GM23338 (cell line): ENCODE measurements around the gene FOXN1. TPM values are rescaled to one million over a fixed set of nuclear protein-coding genes. Genes with fewer than 3 reads are reported as not detected.

Source experiments
- ATAC-seq: fragments of 200-7000 bp; cut with Tn5 transposase; 3 replicates; pipeline ENCODE4 v1.9.1; 2020
- DNase-seq: peaks from one replicate; pipeline ENCODE4 v3.0.0-alpha.2; 2015; ENCODE audit warnings: low spot score
- H2AFZ ChIP-seq: fragments of 200-600 bp; sonication (generic); 2 replicates; pipeline ENCODE4 v1.8.0; 2016; ENCODE audit warnings: antibody characterized with exemption, mild to moderate bottlenecking, moderate library complexity
- H3F3A ChIP-seq: fragments of 200-600 bp; sonication (generic); replicated peaks from 2 replicates; pipeline ENCODE4 v1.8.0; 2017; ENCODE audit warnings: antibody characterized with exemption, mixed run types, low read depth
- H3K27ac ChIP-seq: fragments of 200-600 bp; sonication (generic); 2 replicates; pipeline ENCODE4 v1.6.1; 2016; ENCODE audit warnings: low read depth
- H3K27me3 ChIP-seq: fragments of 200-600 bp; sonication (generic); 2 replicates; pipeline ENCODE4 v1.8.0; 2016; ENCODE audit warnings: mild to moderate bottlenecking, mixed run types, moderate library complexity; ENCODE audit not compliant: insufficient read depth
- H3K36me3 ChIP-seq: fragments of 200-600 bp; sonication (generic); 2 replicates; pipeline ENCODE4 v1.8.0; 2016; ENCODE audit warnings: mild to moderate bottlenecking; ENCODE audit not compliant: insufficient read depth
- H3K4me1 ChIP-seq: fragments of 200-600 bp; sonication (generic); 2 replicates; pipeline ENCODE4 v1.8.0; 2016; ENCODE audit warnings: mild to moderate bottlenecking, moderate library complexity; ENCODE audit not compliant: insufficient read depth
- H3K4me2 ChIP-seq: fragments of 200-600 bp; sonication (generic); 2 replicates; pipeline ENCODE4 v1.7.1; 2017; ENCODE audit warnings: mixed run types
- H3K4me3 ChIP-seq: fragments of 200-600 bp; sonication (generic); 2 replicates; pipeline ENCODE4 v1.6.1; 2016; ENCODE audit warnings: mixed run types
- H3K79me2 ChIP-seq: fragments of 200-600 bp; sonication (generic); replicated peaks from 2 replicates; pipeline ENCODE4 v1.8.0; 2017; ENCODE audit warnings: mild to moderate bottlenecking; ENCODE audit not compliant: insufficient read depth
- H3K9me2 ChIP-seq: fragments of 200-600 bp; sonication (generic); 2 replicates; pipeline ENCODE4 v1.8.0; 2017; ENCODE audit not compliant: insufficient read depth
- H4K20me1 ChIP-seq: fragments of 200-600 bp; sonication (generic); replicated peaks from 2 replicates; pipeline ENCODE4 v1.8.0; 2017; ENCODE audit warnings: mild to moderate bottlenecking; ENCODE audit not compliant: insufficient read depth
- H3K27ac Mint-ChIP-seq: 2 replicates; pipeline ENCODE4 v1.8.0; 2020; ENCODE audit warnings: inconsistent platforms, mild to moderate bottlenecking, moderate library complexity, mixed read lengths
- H3K27me3 Mint-ChIP-seq: 3 replicates; pipeline ENCODE4 v1.8.0; 2022; ENCODE audit warnings: low read depth, mild to moderate bottlenecking, moderate library complexity, mixed read lengths, inconsistent platforms; ENCODE audit not compliant: insufficient read depth, poor library complexity
- H3K36me3 Mint-ChIP-seq: 3 replicates; pipeline ENCODE4 v1.8.0; 2021; ENCODE audit warnings: low read depth, mild to moderate bottlenecking, inconsistent platforms, moderate library complexity, mixed read lengths
- H3K4me1 Mint-ChIP-seq: 3 replicates; pipeline ENCODE4 v1.8.0; 2020; ENCODE audit warnings: mild to moderate bottlenecking, inconsistent platforms, mixed read lengths
- H3K4me3 Mint-ChIP-seq: 3 replicates; pipeline ENCODE4 v1.8.0; 2021; ENCODE audit warnings: moderate library complexity, mild to moderate bottlenecking, inconsistent platforms, mixed read lengths
- H3K9me3 Mint-ChIP-seq: 3 replicates; pipeline ENCODE4 v1.8.0; 2020; ENCODE audit warnings: moderate library complexity, mild to moderate bottlenecking, inconsistent platforms, mixed read lengths
- CREB1 ChIP-seq: fragments of 250-450 bp; sonication (Bioruptor Pico); IDR thresholded peaks from 2 replicates; pipeline ENCODE4 v1.5.0; 2020; ENCODE audit warnings: low read depth, mild to moderate bottlenecking, moderate library complexity
- EZH2 ChIP-seq: fragments of 200-600 bp; sonication (generic); IDR thresholded peaks from one replicate; pipeline ENCODE4 v1.8.0; 2017; ENCODE audit warnings: antibody characterized with exemption, mild to moderate bottlenecking, low read depth; ENCODE audit not compliant: unreplicated experiment
- NANOG ChIP-seq: IDR thresholded peaks from 2 replicates; pipeline ENCODE4 v1.6.1; 2016; ENCODE audit warnings: antibody characterized with exemption, borderline replicate concordance
- POLR2AphosphoS5 ChIP-seq: IDR thresholded peaks from 2 replicates; pipeline ENCODE4 v1.6.1; 2016; ENCODE audit warnings: antibody characterized with exemption, low read depth
- ZNF114 ChIP-seq: fragments of 250-450 bp; sonication (Bioruptor Pico); IDR thresholded peaks from 2 replicates; pipeline ENCODE4 v1.5.0; 2020; ENCODE audit warnings: mild to moderate bottlenecking, moderate library complexity
- ZNF331 ChIP-seq: fragments of 250-450 bp; sonication (Bioruptor Pico); IDR thresholded peaks from 2 replicates; pipeline ENCODE4 v1.5.0; 2020; ENCODE audit warnings: low read depth, mild to moderate bottlenecking, moderate library complexity
- polyA plus RNA-seq: library from polyadenylated mRNA; unstranded; fragments of >200 nt; fragmentation: Nextera tagmentation; extraction: Ambion mirVana; gene quantifications from 2 replicates; pipeline ENCODE4 v1.2.1, GENCODE V29; 2016
- total RNA-seq: library from RNA; depleted of rRNA; stranded (reverse); fragments of >200 nt; shearing (Covaris generic); gene quantifications from 2 replicates; pipeline ENCODE4 v1.2.3, GENCODE V29; 2014
- TF ChIP-seq, protein P1 (sequence below): fragments of 250-450 bp; sonication (Bioruptor Pico); IDR thresholded peaks from 2 replicates; pipeline ENCODE4 v1.5.0; 2020; ENCODE audit warnings: mild to moderate bottlenecking, moderate library complexity
- TF ChIP-seq, protein P2 (sequence below), 2 experiments: fragments of 200-600 bp in 1 of 2; sonication (generic) in 1 of 2; conservative IDR thresholded peaks; 2 replicates each; pipeline versions ENCODE4 v1.5.1 to v1.6.1; 2016 to 2017; ENCODE audit warnings: antibody characterized with exemption in 2 of 2, low read depth in 2 of 2, mild to moderate bottlenecking in 2 of 2, moderate library complexity in 1 of 2
- TF ChIP-seq, protein P3 (sequence below): IDR thresholded peaks from 2 replicates; pipeline ENCODE4 v1.6.1; 2016; ENCODE audit warnings: antibody characterized with exemption

Gene FOXN1
- total and polyA plus RNA-seq, 2 experiments from 2014 or later, result not detected

DNA sequence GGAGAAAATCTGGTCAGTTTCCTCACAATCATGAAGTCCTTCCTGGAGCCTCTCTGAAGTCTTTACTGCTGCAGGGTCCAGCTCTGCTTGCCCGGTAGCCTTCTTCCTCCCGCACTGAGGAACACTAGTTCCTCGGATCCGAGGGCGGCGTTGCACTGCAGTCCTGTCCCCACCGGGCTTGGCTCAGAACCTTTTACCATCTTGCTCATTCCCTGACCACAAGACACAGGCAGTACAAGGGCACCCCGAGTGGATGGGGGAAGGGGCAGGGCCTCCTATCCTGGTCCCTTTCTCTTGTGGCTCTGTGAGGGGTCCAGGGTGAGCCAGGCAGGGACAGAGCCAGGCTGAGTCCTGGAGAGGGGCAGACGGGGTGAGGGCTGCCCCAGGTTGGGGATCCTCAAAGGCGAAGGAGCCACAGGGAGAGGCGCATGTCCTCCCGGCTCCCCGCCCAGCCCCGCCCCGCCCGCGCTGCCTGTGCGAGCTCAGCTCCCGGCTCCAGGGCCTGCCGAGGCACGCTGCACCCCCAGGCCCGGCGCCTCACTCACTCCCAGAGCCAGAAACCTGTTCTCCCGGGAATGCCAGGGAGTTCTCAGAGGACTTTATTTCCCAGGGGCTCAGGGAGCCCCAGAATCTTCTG, 1.5 kb downstream of the FOXN1 start (continued):
- no peak for TF ChIP-seq ZNF331 (CRISPR knock-in tag)
- TF ChIP-seq, protein P1, sequence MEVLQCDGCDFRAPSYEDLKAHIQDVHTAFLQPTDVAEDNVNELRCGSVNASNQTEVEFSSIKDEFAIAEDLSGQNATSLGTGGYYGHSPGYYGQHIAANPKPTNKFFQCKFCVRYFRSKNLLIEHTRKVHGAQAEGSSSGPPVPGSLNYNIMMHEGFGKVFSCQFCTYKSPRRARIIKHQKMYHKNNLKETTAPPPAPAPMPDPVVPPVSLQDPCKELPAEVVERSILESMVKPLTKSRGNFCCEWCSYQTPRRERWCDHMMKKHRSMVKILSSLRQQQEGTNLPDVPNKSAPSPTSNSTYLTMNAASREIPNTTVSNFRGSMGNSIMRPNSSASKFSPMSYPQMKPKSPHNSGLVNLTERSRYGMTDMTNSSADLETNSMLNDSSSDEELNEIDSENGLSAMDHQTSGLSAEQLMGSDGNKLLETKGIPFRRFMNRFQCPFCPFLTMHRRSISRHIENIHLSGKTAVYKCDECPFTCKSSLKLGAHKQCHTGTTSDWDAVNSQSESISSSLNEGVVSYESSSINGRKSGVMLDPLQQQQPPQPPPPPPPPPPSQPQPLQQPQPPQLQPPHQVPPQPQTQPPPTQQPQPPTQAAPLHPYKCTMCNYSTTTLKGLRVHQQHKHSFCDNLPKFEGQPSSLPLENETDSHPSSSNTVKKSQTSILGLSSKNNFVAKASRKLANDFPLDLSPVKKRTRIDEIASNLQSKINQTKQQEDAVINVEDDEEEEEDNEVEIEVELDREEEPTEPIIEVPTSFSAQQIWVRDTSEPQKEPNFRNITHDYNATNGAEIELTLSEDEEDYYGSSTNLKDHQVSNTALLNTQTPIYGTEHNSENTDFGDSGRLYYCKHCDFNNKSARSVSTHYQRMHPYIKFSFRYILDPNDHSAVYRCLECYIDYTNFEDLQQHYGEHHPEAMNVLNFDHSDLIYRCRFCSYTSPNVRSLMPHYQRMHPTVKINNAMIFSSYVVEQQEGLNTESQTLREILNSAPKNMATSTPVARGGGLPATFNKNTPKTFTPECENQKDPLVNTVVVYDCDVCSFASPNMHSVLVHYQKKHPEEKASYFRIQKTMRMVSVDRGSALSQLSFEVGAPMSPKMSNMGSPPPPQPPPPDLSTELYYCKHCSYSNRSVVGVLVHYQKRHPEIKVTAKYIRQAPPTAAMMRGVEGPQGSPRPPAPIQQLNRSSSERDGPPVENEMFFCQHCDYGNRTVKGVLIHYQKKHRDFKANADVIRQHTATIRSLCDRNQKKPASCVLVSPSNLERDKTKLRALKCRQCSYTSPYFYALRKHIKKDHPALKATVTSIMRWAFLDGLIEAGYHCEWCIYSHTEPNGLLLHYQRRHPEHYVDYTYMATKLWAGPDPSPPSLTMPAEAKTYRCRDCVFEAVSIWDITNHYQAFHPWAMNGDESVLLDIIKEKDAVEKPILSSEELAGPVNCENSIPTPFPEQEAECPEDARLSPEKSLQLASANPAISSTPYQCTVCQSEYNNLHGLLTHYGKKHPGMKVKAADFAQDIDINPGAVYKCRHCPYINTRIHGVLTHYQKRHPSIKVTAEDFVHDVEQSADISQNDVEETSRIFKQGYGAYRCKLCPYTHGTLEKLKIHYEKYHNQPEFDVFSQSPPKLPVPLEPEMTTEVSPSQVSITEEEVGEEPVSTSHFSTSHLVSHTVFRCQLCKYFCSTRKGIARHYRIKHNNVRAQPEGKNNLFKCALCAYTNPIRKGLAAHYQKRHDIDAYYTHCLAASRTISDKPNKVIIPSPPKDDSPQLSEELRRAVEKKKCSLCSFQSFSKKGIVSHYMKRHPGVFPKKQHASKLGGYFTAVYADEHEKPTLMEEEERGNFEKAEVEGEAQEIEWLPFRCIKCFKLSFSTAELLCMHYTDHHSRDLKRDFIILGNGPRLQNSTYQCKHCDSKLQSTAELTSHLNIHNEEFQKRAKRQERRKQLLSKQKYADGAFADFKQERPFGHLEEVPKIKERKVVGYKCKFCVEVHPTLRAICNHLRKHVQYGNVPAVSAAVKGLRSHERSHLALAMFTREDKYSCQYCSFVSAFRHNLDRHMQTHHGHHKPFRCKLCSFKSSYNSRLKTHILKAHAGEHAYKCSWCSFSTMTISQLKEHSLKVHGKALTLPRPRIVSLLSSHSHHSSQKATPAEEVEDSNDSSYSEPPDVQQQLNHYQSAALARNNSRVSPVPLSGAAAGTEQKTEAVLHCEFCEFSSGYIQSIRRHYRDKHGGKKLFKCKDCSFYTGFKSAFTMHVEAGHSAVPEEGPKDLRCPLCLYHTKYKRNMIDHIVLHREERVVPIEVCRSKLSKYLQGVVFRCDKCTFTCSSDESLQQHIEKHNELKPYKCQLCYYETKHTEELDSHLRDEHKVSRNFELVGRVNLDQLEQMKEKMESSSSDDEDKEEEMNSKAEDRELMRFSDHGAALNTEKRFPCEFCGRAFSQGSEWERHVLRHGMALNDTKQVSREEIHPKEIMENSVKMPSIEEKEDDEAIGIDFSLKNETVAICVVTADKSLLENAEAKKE, result no peak
- no peak for TF ChIP-seq POLR2AphosphoS5

DNA sequence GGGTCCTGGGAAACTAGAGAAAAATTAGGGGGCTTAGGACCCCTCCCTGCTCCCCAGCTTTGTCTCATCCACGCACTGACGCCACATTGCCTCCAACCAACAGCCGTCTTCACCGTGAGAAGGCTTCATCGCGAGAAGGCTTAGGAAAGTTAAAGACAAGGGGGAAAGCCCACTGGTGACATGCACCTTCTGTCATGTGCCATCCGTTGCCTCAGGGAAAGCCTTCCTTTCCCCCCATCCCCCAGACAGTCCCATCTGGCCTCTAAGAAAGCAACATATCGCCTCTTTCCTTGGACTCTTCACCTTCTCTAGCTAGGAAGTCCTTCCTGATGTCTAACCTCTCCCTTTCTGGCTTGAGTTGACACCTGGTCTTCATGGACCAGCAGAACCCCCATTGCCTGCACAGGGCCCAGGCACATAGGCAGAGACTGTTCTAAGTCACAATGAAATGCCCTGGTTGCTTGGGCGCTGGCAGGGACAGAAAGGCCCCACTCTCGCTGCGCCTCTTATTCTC, 2.1 kb downstream of the FOXN1 start:
- H2AFZ ChIP-seq, result peak overlapping the region; percentile 99
- Mint-ChIP-seq H3K36me3 (no peaks in the 10 kb centered on the region), H3K27ac (no peak overlapping the region), H3K9me3 (no peaks in the 10 kb centered on the region), H3K27me3 (peaks cover 9% of the 10 kb centered on the region), H3K4me3 (peak overlapping the region; percentile 36; the same call in 1 of the 3 replicates), H3K4me1 (peaks cover 18% of the 10 kb centered on the region)
- ATAC-seq, result no peak
- H3K4me2 ChIP-seq, result peak overlapping the region; percentile 60
- no peaks in the 10 kb centered on the region for H3K36me3 ChIP-seq
- no peaks in the 10 kb centered on the region for H3F3A ChIP-seq
- DNase-seq, result no peak
- H4K20me1 ChIP-seq, result no peaks in the 10 kb centered on the region
- 0 out of 2 replicates have a peak, but pooled peaks cover 6% of the 10 kb centered on the region for H3K27me3 ChIP-seq
- peak overlapping the region; percentile 32 for H3K4me3 ChIP-seq
- H3K27ac ChIP-seq, result no peak overlapping the region
- H3K4me1 ChIP-seq, result peaks cover 15% of the 10 kb centered on the region; the same call in 1 of the 2 replicates
- no peaks in the 10 kb centered on the region for H3K79me2 ChIP-seq
- H3K9me2 ChIP-seq, result no peaks in the 10 kb centered on the region
- TF ChIP-seq EZH2 (no peak), CREB1 (CRISPR knock-in tag) (no peak), ZNF114 (CRISPR knock-in tag) (no peak), POLR2AphosphoS5 (no peak), NANOG (no peak)
- TF ChIP-seq, protein P2, sequence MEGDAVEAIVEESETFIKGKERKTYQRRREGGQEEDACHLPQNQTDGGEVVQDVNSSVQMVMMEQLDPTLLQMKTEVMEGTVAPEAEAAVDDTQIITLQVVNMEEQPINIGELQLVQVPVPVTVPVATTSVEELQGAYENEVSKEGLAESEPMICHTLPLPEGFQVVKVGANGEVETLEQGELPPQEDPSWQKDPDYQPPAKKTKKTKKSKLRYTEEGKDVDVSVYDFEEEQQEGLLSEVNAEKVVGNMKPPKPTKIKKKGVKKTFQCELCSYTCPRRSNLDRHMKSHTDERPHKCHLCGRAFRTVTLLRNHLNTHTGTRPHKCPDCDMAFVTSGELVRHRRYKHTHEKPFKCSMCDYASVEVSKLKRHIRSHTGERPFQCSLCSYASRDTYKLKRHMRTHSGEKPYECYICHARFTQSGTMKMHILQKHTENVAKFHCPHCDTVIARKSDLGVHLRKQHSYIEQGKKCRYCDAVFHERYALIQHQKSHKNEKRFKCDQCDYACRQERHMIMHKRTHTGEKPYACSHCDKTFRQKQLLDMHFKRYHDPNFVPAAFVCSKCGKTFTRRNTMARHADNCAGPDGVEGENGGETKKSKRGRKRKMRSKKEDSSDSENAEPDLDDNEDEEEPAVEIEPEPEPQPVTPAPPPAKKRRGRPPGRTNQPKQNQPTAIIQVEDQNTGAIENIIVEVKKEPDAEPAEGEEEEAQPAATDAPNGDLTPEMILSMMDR (conservative IDR thresholded peaks at IDR 0.05; ENCODE audit: low read depth in 2 of 2), result no peak
- TF ChIP-seq, protein P3, sequence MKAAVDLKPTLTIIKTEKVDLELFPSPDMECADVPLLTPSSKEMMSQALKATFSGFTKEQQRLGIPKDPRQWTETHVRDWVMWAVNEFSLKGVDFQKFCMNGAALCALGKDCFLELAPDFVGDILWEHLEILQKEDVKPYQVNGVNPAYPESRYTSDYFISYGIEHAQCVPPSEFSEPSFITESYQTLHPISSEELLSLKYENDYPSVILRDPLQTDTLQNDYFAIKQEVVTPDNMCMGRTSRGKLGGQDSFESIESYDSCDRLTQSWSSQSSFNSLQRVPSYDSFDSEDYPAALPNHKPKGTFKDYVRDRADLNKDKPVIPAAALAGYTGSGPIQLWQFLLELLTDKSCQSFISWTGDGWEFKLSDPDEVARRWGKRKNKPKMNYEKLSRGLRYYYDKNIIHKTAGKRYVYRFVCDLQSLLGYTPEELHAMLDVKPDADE, result no peak
